ENCODE results near the gene BTF3. TPM values are rescaled to one million over a fixed set of nuclear protein-coding genes. Genes with fewer than 3 reads are reported as not detected.
"Not testable (repeated sequence)": the region's sequence is repeated elsewhere in the genome, so short reads cannot be mapped to it uniquely, and the experiment has no call there.

BTF3 gene
- polyA plus RNA-seq, 1 donor, result 857 TPM

GRCh38 chr5:73456462-73456861 is 41.8 kb upstream of the BTF3 start:
- H3K27ac ChIP-seq (ENCODE audit: low read length); H3K36me3 ChIP-seq (ENCODE audit: control insufficient read depth, insufficient read depth, low read length); H3K4me1 ChIP-seq (ENCODE audit: control insufficient read depth, insufficient read depth, low read length); H3K4me3 ChIP-seq (ENCODE audit: low read length); H3K9me3 ChIP-seq (ENCODE audit: control insufficient read depth, low read depth, low read length); DNase-seq: not testable (repeated sequence)
- peaks cover 31% of the 10 kb centered on the region for H3K27me3 ChIP-seq (ENCODE audit: control insufficient read depth, insufficient read depth, low read length)
- no CpG with 5 or more reads among the region's 1 CpG for WGBS (ENCODE audit: insufficient coverage, low lambda C conversion rate)

- no peak for DNase-seq
- Histone ChIP-seq H3K4me3 (ENCODE audit: low read length) (no peak overlapping the region), H3K27ac (ENCODE audit: low read length) (no peak overlapping the region), H3K36me3 (ENCODE audit: control insufficient read depth, insufficient read depth, low read length) (no peaks in the 10 kb centered on the region), H3K9me3 (ENCODE audit: control insufficient read depth, low read depth, low read length) (no peaks in the 10 kb centered on the region), H3K27me3 (ENCODE audit: control insufficient read depth, insufficient read depth, low read length) (peaks cover 5% of the 10 kb centered on the region), H3K4me1 (ENCODE audit: control insufficient read depth, insufficient read depth, low read length) (no peaks in the 10 kb centered on the region)
- whole genome bisulfite sequencing (ENCODE audit: insufficient coverage, low lambda C conversion rate), result no CpG with 5 or more reads among the region's 1 CpG
Observed at GRCh38 chr5:73459366-73459765, 38.9 kb upstream of the BTF3 start.

GRCh38 chr5:73460133-73460532 is 38.1 kb upstream of the BTF3 start:
- H3K36me3 ChIP-seq (ENCODE audit: control insufficient read depth, insufficient read depth, low read length), result no peaks in the 10 kb centered on the region

GRCh38 chr5:73464016-73464745 is 34.1 kb upstream of the BTF3 start:
- no peak overlapping the region for H3K4me3 ChIP-seq (ENCODE audit: low read length)
- peaks cover 4% of the 10 kb centered on the region for H3K27me3 ChIP-seq (ENCODE audit: control insufficient read depth, insufficient read depth, low read length)
- H3K4me1 ChIP-seq (ENCODE audit: control insufficient read depth, insufficient read depth, low read length), result no peaks in the 10 kb centered on the region
- no CpG with 5 or more reads among the region's 7 CpGs for WGBS (ENCODE audit: insufficient coverage, low lambda C conversion rate)
- no peaks in the 10 kb centered on the region for H3K9me3 ChIP-seq (ENCODE audit: control insufficient read depth, low read depth, low read length)
- H3K27ac ChIP-seq (ENCODE audit: low read length), result no peak overlapping the region
- DNase-seq, result peak in 1 of 2 donors; percentile 29
- no peaks in the 10 kb centered on the region for H3K36me3 ChIP-seq (ENCODE audit: control insufficient read depth, insufficient read depth, low read length)

More at GRCh38 chr5:73460133-73460532, 38.1 kb upstream of the BTF3 start:
- Histone ChIP-seq H3K9me3 (ENCODE audit: control insufficient read depth, low read depth, low read length) (no peaks in the 10 kb centered on the region), H3K27ac (ENCODE audit: low read length) (no peak overlapping the region), H3K4me1 (ENCODE audit: control insufficient read depth, insufficient read depth, low read length) (no peaks in the 10 kb centered on the region), H3K27me3 (ENCODE audit: control insufficient read depth, insufficient read depth, low read length) (peaks cover 5% of the 10 kb centered on the region), H3K4me3 (ENCODE audit: low read length) (no peak overlapping the region)
- WGBS (ENCODE audit: insufficient coverage, low lambda C conversion rate), result no CpG with 5 or more reads among the region's 1 CpG
- DNase-seq, result no peak

GRCh38 chr5:73468638-73469037 is 29.6 kb upstream of the BTF3 start:
- H3K4me1 ChIP-seq (ENCODE audit: control insufficient read depth, insufficient read depth, low read length); H3K27ac ChIP-seq (ENCODE audit: low read length); DNase-seq; H3K4me3 ChIP-seq (ENCODE audit: low read length); H3K36me3 ChIP-seq (ENCODE audit: control insufficient read depth, insufficient read depth, low read length); H3K27me3 ChIP-seq (ENCODE audit: control insufficient read depth, insufficient read depth, low read length); H3K9me3 ChIP-seq (ENCODE audit: control insufficient read depth, low read depth, low read length): not testable (repeated sequence)
- WGBS (ENCODE audit: insufficient coverage, low lambda C conversion rate), result no CpG with 5 or more reads among the region's 3 CpGs

GRCh38 chr5:73469878-73470277 is 28.4 kb upstream of the BTF3 start:
- DNase-seq, result no peak
- WGBS (ENCODE audit: insufficient coverage, low lambda C conversion rate), result 100% methylated on average over 1 of the region's 8 CpGs
- no peak overlapping the region for H3K27ac ChIP-seq (ENCODE audit: low read length)
- H3K9me3 ChIP-seq (ENCODE audit: control insufficient read depth, low read depth, low read length), result no peaks in the 10 kb centered on the region
- no peaks in the 10 kb centered on the region for H3K36me3 ChIP-seq (ENCODE audit: control insufficient read depth, insufficient read depth, low read length)
- H3K27me3 ChIP-seq (ENCODE audit: control insufficient read depth, insufficient read depth, low read length), result peaks cover 2% of the 10 kb centered on the region
- no peak overlapping the region for H3K4me3 ChIP-seq (ENCODE audit: low read length)
- no peaks in the 10 kb centered on the region for H3K4me1 ChIP-seq (ENCODE audit: control insufficient read depth, insufficient read depth, low read length)

GRCh38 chr5:73471654-73472053 is 26.6 kb upstream of the BTF3 start:
- no peak for DNase-seq
- no peaks in the 10 kb centered on the region for H3K4me1 ChIP-seq (ENCODE audit: control insufficient read depth, insufficient read depth, low read length)
- H3K36me3 ChIP-seq (ENCODE audit: control insufficient read depth, insufficient read depth, low read length), result no peaks in the 10 kb centered on the region
- H3K9me3 ChIP-seq (ENCODE audit: control insufficient read depth, low read depth, low read length), result no peaks in the 10 kb centered on the region
- H3K27me3 ChIP-seq (ENCODE audit: control insufficient read depth, insufficient read depth, low read length), result no peaks in the 10 kb centered on the region
- no peak overlapping the region for H3K27ac ChIP-seq (ENCODE audit: low read length)
- H3K4me3 ChIP-seq (ENCODE audit: low read length), result no peak overlapping the region

- no CpG with 5 or more reads among the region's 3 CpGs for WGBS (ENCODE audit: insufficient coverage, low lambda C conversion rate)
- no peaks in the 10 kb centered on the region for H3K4me1 ChIP-seq (ENCODE audit: control insufficient read depth, insufficient read depth, low read length)
Observed at GRCh38 chr5:73472116-73472515, 26.1 kb upstream of the BTF3 start.

GRCh38 chr5:73480500-73480899 is 17.7 kb upstream of the BTF3 start:
- Histone ChIP-seq H3K36me3 (ENCODE audit: control insufficient read depth, insufficient read depth, low read length) (no peaks in the 10 kb centered on the region), H3K27ac (ENCODE audit: low read length) (no peak overlapping the region), H3K9me3 (ENCODE audit: control insufficient read depth, low read depth, low read length) (no peaks in the 10 kb centered on the region), H3K27me3 (ENCODE audit: control insufficient read depth, insufficient read depth, low read length) (peaks cover 2% of the 10 kb centered on the region), H3K4me3 (ENCODE audit: low read length) (no peak overlapping the region), H3K4me1 (ENCODE audit: control insufficient read depth, insufficient read depth, low read length) (no peaks in the 10 kb centered on the region)
- no peak for DNase-seq
- WGBS (ENCODE audit: insufficient coverage, low lambda C conversion rate), result no CpG with 5 or more reads among the region's 1 CpG

More at GRCh38 chr5:73472116-73472515, 26.1 kb upstream of the BTF3 start:
- Histone ChIP-seq H3K4me3 (ENCODE audit: low read length) (no peak overlapping the region), H3K27me3 (ENCODE audit: control insufficient read depth, insufficient read depth, low read length) (no peaks in the 10 kb centered on the region), H3K36me3 (ENCODE audit: control insufficient read depth, insufficient read depth, low read length) (no peaks in the 10 kb centered on the region), H3K27ac (ENCODE audit: low read length) (no peak overlapping the region), H3K9me3 (ENCODE audit: control insufficient read depth, low read depth, low read length) (no peaks in the 10 kb centered on the region)
- no peak for DNase-seq

- no peak overlapping the region for H3K4me3 ChIP-seq (ENCODE audit: low read length)
- DNase-seq, result no peak
- H3K27me3 ChIP-seq (ENCODE audit: control insufficient read depth, insufficient read depth, low read length), result peaks cover 2% of the 10 kb centered on the region
- no peak overlapping the region for H3K27ac ChIP-seq (ENCODE audit: low read length)
- H3K4me1 ChIP-seq (ENCODE audit: control insufficient read depth, insufficient read depth, low read length), result no peaks in the 10 kb centered on the region
- no CpG with 5 or more reads among the region's 4 CpGs for WGBS (ENCODE audit: insufficient coverage, low lambda C conversion rate)
- no peaks in the 10 kb centered on the region for H3K9me3 ChIP-seq (ENCODE audit: control insufficient read depth, low read depth, low read length)
- H3K36me3 ChIP-seq (ENCODE audit: control insufficient read depth, insufficient read depth, low read length), result no peaks in the 10 kb centered on the region
Observed at GRCh38 chr5:73482383-73483136, 15.7 kb upstream of the BTF3 start.
